K562 (cell line): Measurements from ENCODE around the gene LIMCH1. TPM values are rescaled to one million over a fixed set of nuclear protein-coding genes. Genes with fewer than 3 reads are reported as not detected.

Source experiments
- ATAC-seq: fragments of 200-7000 bp; cut with Tn5 transposase; 3 replicates; pipeline ENCODE4 v1.9.1; 2020; ENCODE audit warnings: moderate library complexity
- BruUV-seq: library from RNA; stranded (reverse); fragments of 400-500 nt; replicated peaks from 2 replicates; lab custom pipeline; 2021; lab: Mats Ljungman, UMichigan
- CTCF ChIA-PET: fragments of 300-600 bp; formaldehyde crosslinking; extraction: SDS; loops from one replicate; lab custom pipeline; 2021; ENCODE audit warnings: low intra/inter-chr PET ratio; lab: Yijun Ruan, JAX
- POLR2A ChIA-PET: fragments of 300-600, 350-650 bp; sonication (Branson Sonifier 250); formaldehyde crosslinking; extraction: SDS; loops from one replicate; lab custom pipeline; 2021; ENCODE audit warnings: antibody characterized with exemption, inconsistent platforms; lab: Yijun Ruan, JAX
- DNase-seq, 4 experiments: peaks; one replicate each; pipeline versions ENCODE4 v3.0.0 to v3.0.0-alpha.2; 2011 to 2018; ENCODE audit warnings: low spot score in 3 of 4, mixed read lengths in 3 of 4; ENCODE audit errors: extremely low read depth in 1 of 4
- FAIRE-seq: peaks from 2 replicates; lab custom pipeline; 2011; peaks lifted over from hg19 to GRCh38; lab: Jason Lieb, UNC
- H2AFZ ChIP-seq: 2 replicates; pipeline ENCODE4 v1.6.0; 2011; ENCODE audit warnings: low read depth, low read length, control low read depth, inconsistent platforms
- H3K27ac ChIP-seq: fragments of 200-600 bp; 3 replicates; pipeline ENCODE4 v1.8.0; 2011; ENCODE audit warnings: low read depth, mild to moderate bottlenecking, control low read depth, inconsistent platforms, low read length, moderate library complexity, mixed read lengths; ENCODE audit errors: extremely low read depth
- H3K27me3 ChIP-seq, 2 experiments: fragments of 300-600 bp in 1 of 2; 2 replicates in 1 of 2; 3 replicates in 1 of 2; pipeline versions ENCODE4 v1.6.0 to v1.8.0; 2011; ENCODE audit warnings: inconsistent platforms in 2 of 2, low read length in 2 of 2, mild to moderate bottlenecking in 1 of 2, mixed read lengths in 1 of 2, moderate library complexity in 1 of 2; ENCODE audit not compliant: control insufficient read depth in 2 of 2, insufficient read depth in 2 of 2
- H3K36me3 ChIP-seq: fragments of 300-600 bp; 3 replicates; pipeline ENCODE4 v1.8.0; 2011; ENCODE audit warnings: mild to moderate bottlenecking, low read length, inconsistent platforms; ENCODE audit not compliant: control insufficient read depth, insufficient read depth
- H3K4me1 ChIP-seq, 2 experiments: fragments of 200-600 bp in 1 of 2; replicated peaks in 1 of 2; 2 replicates in 1 of 2; 3 replicates in 1 of 2; pipeline versions ENCODE4 v1.5.1 to v1.8.0; 2011; ENCODE audit warnings: inconsistent platforms in 2 of 2, low read length in 2 of 2, mild to moderate bottlenecking in 1 of 2, mixed read lengths in 1 of 2, moderate library complexity in 1 of 2; ENCODE audit not compliant: control insufficient read depth in 2 of 2, insufficient read depth in 2 of 2
- H3K4me2 ChIP-seq: 2 replicates; pipeline ENCODE4 v1.6.1; 2011; ENCODE audit warnings: low read length, control low read depth, inconsistent platforms, mixed read lengths; ENCODE audit not compliant: insufficient read depth
- H3K4me3 ChIP-seq: fragments of 200-600 bp; sonication (generic), shearing (Covaris generic); 2 replicates; pipeline ENCODE4 v1.5.1; 2016; ENCODE audit warnings: control low read depth, inconsistent platforms
- H3K79me2 ChIP-seq: fragments of 200-600 bp; 3 replicates; pipeline ENCODE4 v1.8.0; 2011; ENCODE audit warnings: low read length, inconsistent platforms; ENCODE audit not compliant: control insufficient read depth, insufficient read depth
- H3K9ac ChIP-seq, 2 experiments: 2 replicates each; pipeline versions ENCODE4 v1.6.0 to v1.6.1; 2011; ENCODE audit warnings: low read depth in 2 of 2, low read length in 2 of 2, control low read depth in 1 of 2, inconsistent platforms in 1 of 2, mild to moderate bottlenecking in 1 of 2, mixed read lengths in 1 of 2; ENCODE audit not compliant: insufficient read depth in 1 of 2
- H3K9me1 ChIP-seq: one replicate; pipeline ENCODE4 v1.6.0; 2011; ENCODE audit warnings: inconsistent platforms, mild to moderate bottlenecking, low read length, moderate library complexity; ENCODE audit not compliant: control insufficient read depth, insufficient read depth
- H3K9me3 ChIP-seq: replicated peaks from 2 replicates; pipeline ENCODE4 v1.5.1; 2011; ENCODE audit warnings: low read depth, low read length, inconsistent platforms; ENCODE audit not compliant: control insufficient read depth, insufficient read depth
- H4K20me1 ChIP-seq: replicated peaks from 2 replicates; pipeline ENCODE4 v1.6.1; 2011; ENCODE audit warnings: low read length, inconsistent platforms, mixed read lengths; ENCODE audit not compliant: control insufficient read depth, insufficient read depth
- CTBP1 ChIP-seq: fragments of 450-650 bp; IDR thresholded peaks from 2 replicates; pipeline ENCODE4 v1.6.1; 2016; ENCODE audit warnings: borderline replicate concordance
- ETV5 ChIP-seq: sonication (generic); formaldehyde crosslinking; IDR thresholded peaks from 2 replicates; pipeline ENCODE4 v1.4.0; 2020; ENCODE audit warnings: low read depth, mild to moderate bottlenecking, missing genetic modification reagents
- HNRNPH1 ChIP-seq: fragments of 200-400 bp; formaldehyde crosslinking; optimal IDR thresholded peaks from 2 replicates; pipeline ENCODE3; 2017; ENCODE audit warnings: low read depth, mild to moderate bottlenecking, low read length, moderate library complexity
- KAT8 ChIP-seq: fragments of 450-650 bp; IDR thresholded peaks from 2 replicates; pipeline ENCODE4 v1.6.1; 2016; ENCODE audit warnings: low read depth, mild to moderate bottlenecking
- LCOR ChIP-seq: sonication (generic); formaldehyde crosslinking; IDR thresholded peaks from 2 replicates; pipeline ENCODE4 v1.8.0; 2022; ENCODE audit warnings: mild to moderate bottlenecking, missing genetic modification reagents
- SP2 ChIP-seq: IDR thresholded peaks from 2 replicates; pipeline ENCODE4 v1.6.1; 2011; ENCODE audit warnings: mild to moderate bottlenecking, low read depth, low read length, moderate library complexity; ENCODE audit not compliant: poor library complexity, severe bottlenecking; ENCODE audit errors: extremely low read depth
- ZNF146 ChIP-seq: IDR thresholded peaks from one replicate; pipeline ENCODE4 v1.6.1; 2018; ENCODE audit warnings: missing compliant biosample characterization; ENCODE audit not compliant: unreplicated experiment
- ZNF77 ChIP-seq: fragments of 250-450 bp; sonication (Bioruptor Pico); IDR thresholded peaks from 2 replicates; pipeline ENCODE4 v1.5.0; 2020
- WGBS: fragments of 100-300 bp; shearing (Covaris generic); methylation state at CpG from one replicate; pipeline ENCODE4 v1.1.6; 2016; ENCODE audit warnings: low coverage, mixed read lengths; ENCODE audit not compliant: insufficient coverage; ENCODE audit errors: missing lambda C conversion rate; 5-methylcytosine and 5-hydroxymethylcytosine counted together
- in situ Hi-C: fragments of 300-500 bp; cut with MboI; formaldehyde crosslinking; loops from 4 replicates; pipeline ENCODE4 v1.15.0; 2018; ENCODE audit warnings: inconsistent platforms, mixed read lengths
- intact Hi-C: fragments of 100-400 bp; cut with micrococcal nuclease; formaldehyde crosslinking; loops from 2 replicates; pipeline ENCODE4 v1.14.2; 2022
- polyA plus RNA-seq, 8 experiments: library from polyadenylated mRNA; depleted of rRNA in 4 of 8; stranded (reverse) in 5 of 8; unstranded in 3 of 8; fragments of >200 nt; fragmentation: Nextera tagmentation in 2 of 8; fragmentation: Illumina TruSeq in 1 of 8; extraction: Ambion mirVana in 2 of 8; extraction: Trizol in 1 of 8; gene quantifications; 2 replicates each; pipeline versions ENCODE4 v1.2.1 to v1.2.3, GENCODE V29; 2011 to 2014; ENCODE audit warnings: inconsistent platforms in 1 of 8, missing spikeins in 1 of 8
- total RNA-seq, 7 experiments: library from RNA; depleted of rRNA in 6 of 7; stranded (reverse); fragments of >200 nt in 6 of 7; fragmentation: Illumina TruSeq in 2 of 7; extraction: Trizol in 2 of 7; gene quantifications; 2 replicates each; pipeline versions ENCODE4 v1.2.1 to v1.2.3, GENCODE V29; 2011 to 2021; ENCODE audit warnings: low replicate concordance in 1 of 7
- TF ChIP-seq, protein P1 (sequence below): sonication (generic); IDR thresholded peaks from 2 replicates; pipeline ENCODE4 v1.6.1; 2016
- TF ChIP-seq, protein P2 (sequence below): fragments of 250-450 bp; sonication (Bioruptor Pico); IDR thresholded peaks from 2 replicates; pipeline ENCODE4 v1.8.0; 2021; ENCODE audit warnings: moderate library complexity, mild to moderate bottlenecking, inconsistent platforms
- TF ChIP-seq, protein P3 (sequence below): sonication (generic); formaldehyde crosslinking; IDR thresholded peaks from 2 replicates; pipeline ENCODE4 v1.8.1; 2022; ENCODE audit warnings: missing genetic modification reagents

LIMCH1 gene
- total and polyA plus RNA-seq, 9 of the 15 experiments (the other 6 are each of a cell fraction or from before 2014, with no cell fraction given), result 0.35 TPM; not detected in 8

DNA sequence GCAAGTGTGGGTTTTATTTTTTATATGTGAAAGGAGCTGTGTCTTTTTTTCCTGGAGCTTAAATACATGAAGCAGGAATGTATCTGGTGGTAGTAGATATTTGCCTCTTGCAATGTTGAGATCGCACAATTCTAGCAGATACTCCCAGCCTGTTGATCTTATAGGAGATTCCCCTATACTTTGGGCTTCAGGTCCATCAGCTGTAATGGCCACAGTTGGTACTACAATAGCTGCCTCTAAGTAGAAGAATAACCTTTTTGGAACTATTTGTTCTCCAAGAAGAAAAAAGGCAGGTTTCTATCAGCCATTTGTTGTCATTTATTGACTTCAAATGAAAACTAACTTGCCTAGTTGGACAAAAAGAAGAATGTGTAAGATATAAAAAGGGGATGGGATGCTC, 37.7 kb downstream of the LIMCH1 start:
- ATAC-seq (no peak), DNase-seq (no peak), FAIRE-seq (no peak)
- Histone ChIP-seq H4K20me1 (no peaks in the 10 kb centered on the region), H3K4me3 (no peak overlapping the region), H3K4me1 (no peaks in the 10 kb centered on the region), H3K27me3 (no peaks in the 10 kb centered on the region), H3K9me1 (no peaks in the 10 kb centered on the region), H3K36me3 (no peaks in the 10 kb centered on the region), H3K9ac (no peak overlapping the region), H3K27ac (no peak overlapping the region), H3K79me2 (no peaks in the 10 kb centered on the region), H2AFZ (no peak overlapping the region), H3K4me2 (no peak overlapping the region), H3K9me3 (no peaks in the 10 kb centered on the region)
- ChIA-PET POLR2A (no interaction called here), CTCF (no interaction called here)
- in situ Hi-C loops, result no loop called here
- BruUV-seq, result no TSS peak
- intact Hi-C loops, result no loop called here
- no peak for TF ChIP-seq SP2
- TF ChIP-seq LCOR, result no peak
- TF ChIP-seq ZNF146 (CRISPR knock-in tag), result no peak
- TF ChIP-seq ETV5 (CRISPR knock-in tag), result no peak
- TF ChIP-seq, protein P1, sequence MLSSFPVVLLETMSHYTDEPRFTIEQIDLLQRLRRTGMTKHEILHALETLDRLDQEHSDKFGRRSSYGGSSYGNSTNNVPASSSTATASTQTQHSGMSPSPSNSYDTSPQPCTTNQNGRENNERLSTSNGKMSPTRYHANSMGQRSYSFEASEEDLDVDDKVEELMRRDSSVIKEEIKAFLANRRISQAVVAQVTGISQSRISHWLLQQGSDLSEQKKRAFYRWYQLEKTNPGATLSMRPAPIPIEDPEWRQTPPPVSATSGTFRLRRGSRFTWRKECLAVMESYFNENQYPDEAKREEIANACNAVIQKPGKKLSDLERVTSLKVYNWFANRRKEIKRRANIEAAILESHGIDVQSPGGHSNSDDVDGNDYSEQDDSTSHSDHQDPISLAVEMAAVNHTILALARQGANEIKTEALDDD, result no peak
- TF ChIP-seq, protein P2, sequence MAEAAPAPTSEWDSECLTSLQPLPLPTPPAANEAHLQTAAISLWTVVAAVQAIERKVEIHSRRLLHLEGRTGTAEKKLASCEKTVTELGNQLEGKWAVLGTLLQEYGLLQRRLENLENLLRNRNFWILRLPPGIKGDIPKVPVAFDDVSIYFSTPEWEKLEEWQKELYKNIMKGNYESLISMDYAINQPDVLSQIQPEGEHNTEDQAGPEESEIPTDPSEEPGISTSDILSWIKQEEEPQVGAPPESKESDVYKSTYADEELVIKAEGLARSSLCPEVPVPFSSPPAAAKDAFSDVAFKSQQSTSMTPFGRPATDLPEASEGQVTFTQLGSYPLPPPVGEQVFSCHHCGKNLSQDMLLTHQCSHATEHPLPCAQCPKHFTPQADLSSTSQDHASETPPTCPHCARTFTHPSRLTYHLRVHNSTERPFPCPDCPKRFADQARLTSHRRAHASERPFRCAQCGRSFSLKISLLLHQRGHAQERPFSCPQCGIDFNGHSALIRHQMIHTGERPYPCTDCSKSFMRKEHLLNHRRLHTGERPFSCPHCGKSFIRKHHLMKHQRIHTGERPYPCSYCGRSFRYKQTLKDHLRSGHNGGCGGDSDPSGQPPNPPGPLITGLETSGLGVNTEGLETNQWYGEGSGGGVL, result no peak
- no peak for TF ChIP-seq ZNF77 (CRISPR knock-in tag)
- TF ChIP-seq CTBP1, result no peak
- TF ChIP-seq HNRNPH1, result no peak
- TF ChIP-seq, protein P3, sequence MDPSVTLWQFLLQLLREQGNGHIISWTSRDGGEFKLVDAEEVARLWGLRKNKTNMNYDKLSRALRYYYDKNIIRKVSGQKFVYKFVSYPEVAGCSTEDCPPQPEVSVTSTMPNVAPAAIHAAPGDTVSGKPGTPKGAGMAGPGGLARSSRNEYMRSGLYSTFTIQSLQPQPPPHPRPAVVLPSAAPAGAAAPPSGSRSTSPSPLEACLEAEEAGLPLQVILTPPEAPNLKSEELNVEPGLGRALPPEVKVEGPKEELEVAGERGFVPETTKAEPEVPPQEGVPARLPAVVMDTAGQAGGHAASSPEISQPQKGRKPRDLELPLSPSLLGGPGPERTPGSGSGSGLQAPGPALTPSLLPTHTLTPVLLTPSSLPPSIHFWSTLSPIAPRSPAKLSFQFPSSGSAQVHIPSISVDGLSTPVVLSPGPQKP, result no peak
- TF ChIP-seq KAT8, result no peak
- WGBS, result 0% methylated on average over 1 of the region's 1 CpG
